ENCODE measurements around the gene MINDY4.

MINDY4 gene

DNA sequence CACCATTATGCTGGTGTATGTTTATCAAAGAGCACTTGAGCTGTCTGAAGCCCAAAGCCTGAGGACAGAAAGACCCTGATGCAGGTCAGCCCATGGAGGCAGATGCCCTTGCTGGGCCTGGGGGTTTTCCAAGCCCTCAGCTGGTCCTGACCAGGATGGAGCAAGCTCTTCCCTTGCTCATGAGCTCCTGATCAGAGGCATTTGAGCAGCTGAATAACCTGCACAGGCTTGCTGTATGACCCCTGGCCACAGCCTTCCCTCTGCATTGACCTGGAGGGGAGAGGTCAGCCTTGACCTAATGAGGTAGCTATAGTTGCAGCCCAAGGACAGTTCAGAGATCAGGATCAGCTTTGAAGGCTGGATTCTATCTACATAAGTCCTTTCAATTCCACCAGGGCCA is 153.4 kb downstream of the MINDY4 start:
- no peak for DNase-seq
- TF ChIP-seq, protein P1, sequence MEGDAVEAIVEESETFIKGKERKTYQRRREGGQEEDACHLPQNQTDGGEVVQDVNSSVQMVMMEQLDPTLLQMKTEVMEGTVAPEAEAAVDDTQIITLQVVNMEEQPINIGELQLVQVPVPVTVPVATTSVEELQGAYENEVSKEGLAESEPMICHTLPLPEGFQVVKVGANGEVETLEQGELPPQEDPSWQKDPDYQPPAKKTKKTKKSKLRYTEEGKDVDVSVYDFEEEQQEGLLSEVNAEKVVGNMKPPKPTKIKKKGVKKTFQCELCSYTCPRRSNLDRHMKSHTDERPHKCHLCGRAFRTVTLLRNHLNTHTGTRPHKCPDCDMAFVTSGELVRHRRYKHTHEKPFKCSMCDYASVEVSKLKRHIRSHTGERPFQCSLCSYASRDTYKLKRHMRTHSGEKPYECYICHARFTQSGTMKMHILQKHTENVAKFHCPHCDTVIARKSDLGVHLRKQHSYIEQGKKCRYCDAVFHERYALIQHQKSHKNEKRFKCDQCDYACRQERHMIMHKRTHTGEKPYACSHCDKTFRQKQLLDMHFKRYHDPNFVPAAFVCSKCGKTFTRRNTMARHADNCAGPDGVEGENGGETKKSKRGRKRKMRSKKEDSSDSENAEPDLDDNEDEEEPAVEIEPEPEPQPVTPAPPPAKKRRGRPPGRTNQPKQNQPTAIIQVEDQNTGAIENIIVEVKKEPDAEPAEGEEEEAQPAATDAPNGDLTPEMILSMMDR (IDR thresholded peaks at IDR 0.05; ENCODE audit: low read depth, low read length, missing control alignments) = no peak
- Histone ChIP-seq H3K36me3 (replicated peaks) (no peaks in the 10 kb centered on the region), H3K4me3 (ENCODE audit: low read depth, low read length) (no peak overlapping the region), H3K27ac (no peak overlapping the region), H3K27me3 (replicated peaks) (no peaks in the 10 kb centered on the region)
- in situ Hi-C loops (cut with HindIII; ENCODE audit: low pct_ligation_motif_present, low sequenced_read_pairs) = no loop called here

DNA sequence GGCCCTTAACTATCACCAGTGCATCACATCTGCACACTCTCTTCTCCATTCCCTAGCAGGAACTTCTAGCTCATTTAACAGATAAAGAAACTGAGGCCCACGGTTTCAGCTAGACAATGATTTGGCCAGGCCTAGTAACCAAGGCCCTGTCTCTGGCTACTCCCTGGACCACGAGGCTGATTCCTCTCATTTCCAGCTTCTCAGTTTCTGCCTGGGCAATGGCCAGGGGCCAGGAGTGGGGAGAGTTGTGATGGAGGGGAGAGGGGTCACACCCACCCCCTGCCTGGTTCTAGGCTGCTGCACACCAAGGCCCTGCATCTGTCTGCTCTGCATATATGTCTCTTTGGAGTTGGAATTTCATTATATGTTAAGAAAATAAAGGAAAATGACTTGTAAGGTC is 153.9 kb downstream of the MINDY4 start:
- H3K27me3 ChIP-seq (replicated peaks) = no peaks in the 10 kb centered on the region
- in situ Hi-C loops (cut with HindIII; ENCODE audit: low pct_ligation_motif_present, low sequenced_read_pairs) = no loop called here
- H3K36me3 ChIP-seq (replicated peaks) = no peaks in the 10 kb centered on the region
- no peak overlapping the region for H3K27ac ChIP-seq
- no peak overlapping the region for H3K4me3 ChIP-seq (ENCODE audit: low read depth, low read length)
- no peak for DNase-seq
- TF ChIP-seq, protein P1 (IDR thresholded peaks at IDR 0.05; ENCODE audit: low read depth, low read length, missing control alignments) = no peak

DNA sequence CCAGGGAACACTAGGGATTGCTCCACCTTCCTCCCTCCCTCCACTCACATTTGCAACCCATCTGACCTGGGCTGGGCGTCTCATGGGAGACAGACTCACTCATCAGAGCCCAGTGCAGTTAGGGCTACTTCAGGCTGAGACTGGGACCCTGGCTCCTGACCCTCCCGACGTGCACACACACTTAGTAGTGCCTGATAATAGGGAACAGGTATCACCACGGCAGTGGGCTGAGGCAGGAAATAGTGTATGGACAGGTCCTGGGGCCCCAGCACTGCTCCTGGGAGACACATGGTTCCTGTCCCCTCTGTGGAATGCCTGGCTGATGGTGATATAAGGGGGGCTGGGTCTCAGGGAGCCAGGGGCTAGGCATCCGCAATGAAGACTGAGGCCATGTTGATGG is 154.7 kb downstream of the MINDY4 start:
- no peak for DNase-seq
- TF ChIP-seq, protein P1 (IDR thresholded peaks at IDR 0.05; ENCODE audit: low read depth, low read length, missing control alignments) = no peak
- Histone ChIP-seq H3K27me3 (replicated peaks) (no peaks in the 10 kb centered on the region), H3K27ac (no peak overlapping the region), H3K36me3 (replicated peaks) (no peaks in the 10 kb centered on the region), H3K4me3 (ENCODE audit: low read depth, low read length) (no peak overlapping the region)
- in situ Hi-C loops (cut with HindIII; ENCODE audit: low pct_ligation_motif_present, low sequenced_read_pairs) = no loop called here

DNA sequence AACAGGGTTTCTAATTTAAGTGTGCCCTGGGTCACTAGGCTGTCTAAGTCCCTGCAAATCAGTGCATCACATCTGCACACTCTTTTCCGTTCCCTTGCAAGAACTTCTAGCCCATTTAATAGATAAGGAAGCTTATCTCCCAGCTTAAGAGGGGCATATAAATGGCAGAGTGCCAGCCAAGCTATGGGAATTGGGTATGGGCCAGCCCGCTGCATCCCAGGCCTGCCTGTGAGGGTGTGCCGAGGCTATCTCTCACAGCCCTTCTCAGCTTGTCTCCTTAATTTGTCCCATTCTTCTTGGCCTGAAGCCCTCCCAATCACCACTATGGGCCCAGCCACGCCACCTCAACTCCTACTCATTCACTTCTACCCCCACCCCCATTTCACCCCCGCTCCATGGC is 155.1 kb downstream of the MINDY4 start:
- TF ChIP-seq, protein P1 (IDR thresholded peaks at IDR 0.05; ENCODE audit: low read depth, low read length, missing control alignments) = no peak
- DNase-seq = no peak
- H3K36me3 ChIP-seq (replicated peaks) = no peaks in the 10 kb centered on the region
- no peaks in the 10 kb centered on the region for H3K27me3 ChIP-seq (replicated peaks)
- H3K4me3 ChIP-seq (ENCODE audit: low read depth, low read length) = no peak overlapping the region
- in situ Hi-C loops (cut with HindIII; ENCODE audit: low pct_ligation_motif_present, low sequenced_read_pairs) = no loop called here
- no peak overlapping the region for H3K27ac ChIP-seq

DNA sequence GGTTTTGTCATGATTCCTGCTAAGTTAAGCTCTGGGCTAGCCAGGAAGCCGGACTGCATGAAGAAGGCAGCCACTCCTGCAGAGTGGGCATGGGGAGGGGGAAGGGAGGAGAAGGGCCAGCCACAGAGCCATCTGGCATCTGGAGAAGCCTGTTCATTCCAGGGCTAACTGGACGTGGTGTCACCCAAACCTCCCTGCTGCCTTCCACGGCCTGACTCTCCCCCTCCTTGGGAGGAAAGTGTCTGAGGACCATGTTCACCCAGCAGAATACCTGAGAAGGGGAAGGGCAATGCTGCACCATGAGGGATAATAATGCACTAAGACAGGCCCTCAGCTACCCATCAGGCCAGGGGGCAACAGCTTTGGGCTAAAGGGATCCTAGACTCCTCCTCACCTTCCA is 155.8 kb downstream of the MINDY4 start:
- Histone ChIP-seq H3K27me3 (replicated peaks) (no peaks in the 10 kb centered on the region), H3K27ac (no peak overlapping the region), H3K4me3 (ENCODE audit: low read depth, low read length) (no peak overlapping the region), H3K36me3 (replicated peaks) (no peaks in the 10 kb centered on the region)
- TF ChIP-seq, protein P1 (IDR thresholded peaks at IDR 0.05; ENCODE audit: low read depth, low read length, missing control alignments) = no peak
- in situ Hi-C loops (cut with HindIII; ENCODE audit: low pct_ligation_motif_present, low sequenced_read_pairs) = no loop called here
- DNase-seq = no peak

DNA sequence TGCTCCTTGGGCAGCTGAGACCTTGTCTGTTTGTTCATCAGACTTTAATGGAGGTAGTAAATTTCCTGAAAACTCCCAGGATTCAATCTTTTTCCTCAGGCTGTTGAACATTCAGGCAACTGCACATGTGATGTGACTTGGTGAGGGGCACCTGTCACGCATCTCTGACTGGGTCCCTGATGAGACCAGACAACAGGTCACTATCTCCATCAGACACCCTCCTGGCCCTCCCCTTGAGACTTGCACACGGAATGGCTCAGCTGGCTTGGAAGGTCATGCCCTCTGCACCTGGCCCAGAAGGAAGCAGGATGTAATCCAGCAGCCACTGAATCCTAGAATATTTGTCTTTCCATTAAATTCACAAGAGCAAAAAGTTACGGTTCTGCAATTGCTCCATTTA is 156.3 kb downstream of the MINDY4 start:
- TF ChIP-seq, protein P1 (IDR thresholded peaks at IDR 0.05; ENCODE audit: low read depth, low read length, missing control alignments) = no peak
- H3K4me3 ChIP-seq (ENCODE audit: low read depth, low read length) = no peak overlapping the region
- H3K36me3 ChIP-seq (replicated peaks) = no peaks in the 10 kb centered on the region
- no peak for DNase-seq
- no peak overlapping the region for H3K27ac ChIP-seq
- in situ Hi-C loops (cut with HindIII; ENCODE audit: low pct_ligation_motif_present, low sequenced_read_pairs) = no loop called here
- H3K27me3 ChIP-seq (replicated peaks) = no peaks in the 10 kb centered on the region
